K562 (cell line): ENCODE measurements around the gene KLHL35. TPM values are rescaled to one million over a fixed set of nuclear protein-coding genes. Genes with fewer than 3 reads are reported as not detected.
A peak's percentile ranks its signal among the peaks of the same experiment; 100 is the strongest.

Experiments used
- BCOR ChIP-seq: fragments of 450-650 bp; IDR thresholded peaks from 2 replicates; pipeline ENCODE4 v1.6.1; 2016
- FOXJ2 ChIP-seq: fragments of 200-800 bp; sonication (Bioruptor generic); IDR thresholded peaks from 2 replicates; pipeline ENCODE4 v1.6.1; 2016; ENCODE audit warnings: missing genetic modification characterization, missing compliant biosample characterization
- FOXO4 ChIP-seq: fragments of 450-650 bp; formaldehyde crosslinking; IDR thresholded peaks from 2 replicates; pipeline ENCODE4 v1.4.0; 2020; ENCODE audit warnings: mild to moderate bottlenecking, moderate library complexity
- HDAC3 ChIP-seq: fragments of 450-650 bp; IDR thresholded peaks from 2 replicates; pipeline ENCODE4 v1.6.1; 2018; ENCODE audit warnings: borderline replicate concordance, mild to moderate bottlenecking, moderate library complexity; ENCODE audit not compliant: partially characterized antibody
- HNRNPUL1 ChIP-seq: fragments of 200-400 bp; formaldehyde crosslinking; IDR thresholded peaks from 2 replicates; pipeline ENCODE4 v1.6.1; 2017; ENCODE audit warnings: low read length
- PBX2 ChIP-seq, 2 experiments: IDR thresholded peaks in 1 of 2; conservative IDR thresholded peaks in 1 of 2; 2 replicates each; pipeline ENCODE4 v1.6.1; 2016; ENCODE audit warnings: low read depth in 2 of 2, mild to moderate bottlenecking in 1 of 2, missing compliant biosample characterization in 1 of 2, missing genetic modification characterization in 1 of 2, moderate library complexity in 1 of 2
- PTBP1 ChIP-seq: fragments of 200-400 bp; formaldehyde crosslinking; IDR thresholded peaks from 2 replicates; pipeline ENCODE4 v1.6.1; 2017; ENCODE audit warnings: low read depth, low read length
- PYGO2 ChIP-seq: fragments of 450-650 bp; IDR thresholded peaks from 2 replicates; pipeline ENCODE4 v1.6.1; 2016; ENCODE audit warnings: mild to moderate bottlenecking, missing genetic modification characterization, moderate library complexity, missing compliant biosample characterization
- RAD51 ChIP-seq: fragments of 450-650 bp; IDR thresholded peaks from 2 replicates; pipeline ENCODE4 v1.7.1; 2016; ENCODE audit warnings: low read depth, mild to moderate bottlenecking, borderline replicate concordance
- SMARCA5 ChIP-seq: fragments of 450-650 bp; IDR thresholded peaks from 2 replicates; pipeline ENCODE4 v1.6.1; 2016
- THAP7 ChIP-seq: fragments of 250-450 bp; sonication (Bioruptor Pico); IDR thresholded peaks from 2 replicates; pipeline ENCODE4 v1.5.0; 2021
- THRAP3 ChIP-seq: fragments of 450-650 bp; IDR thresholded peaks from 2 replicates; pipeline ENCODE4 v1.6.1; 2016; ENCODE audit warnings: mild to moderate bottlenecking, inconsistent platforms, borderline replicate concordance
- ZKSCAN8 ChIP-seq: fragments of 200-800 bp; sonication (Bioruptor generic); IDR thresholded peaks from 2 replicates; pipeline ENCODE4 v1.6.1; 2016; ENCODE audit warnings: missing genetic modification characterization, missing compliant biosample characterization
- ZNF121 ChIP-seq: sonication (generic); formaldehyde crosslinking; conservative IDR thresholded peaks from 2 replicates; pipeline ENCODE4 v1.8.0; 2022; ENCODE audit warnings: missing genetic modification reagents
- ZNF592 ChIP-seq: fragments of 450-650 bp; IDR thresholded peaks from 2 replicates; pipeline ENCODE4 v1.6.1; 2017; ENCODE audit warnings: antibody characterized with exemption, mild to moderate bottlenecking
- ZNF830 ChIP-seq: fragments of 250-450 bp; sonication (Bioruptor Pico); IDR thresholded peaks from 2 replicates; pipeline ENCODE4 v1.5.0; 2021; ENCODE audit warnings: mild to moderate bottlenecking
- polyA plus RNA-seq, 8 experiments: library from polyadenylated mRNA; depleted of rRNA in 4 of 8; stranded (reverse) in 5 of 8; unstranded in 3 of 8; fragments of >200 nt; fragmentation: Nextera tagmentation in 2 of 8; fragmentation: Illumina TruSeq in 1 of 8; extraction: Ambion mirVana in 2 of 8; extraction: Trizol in 1 of 8; gene quantifications; 2 replicates each; pipeline versions ENCODE4 v1.2.1 to v1.2.3, GENCODE V29; 2011 to 2014; ENCODE audit warnings: inconsistent platforms in 1 of 8, missing spikeins in 1 of 8
- total RNA-seq, 7 experiments: library from RNA; depleted of rRNA in 6 of 7; stranded (reverse); fragments of >200 nt in 6 of 7; fragmentation: Illumina TruSeq in 2 of 7; extraction: Trizol in 2 of 7; gene quantifications; 2 replicates each; pipeline versions ENCODE4 v1.2.1 to v1.2.3, GENCODE V29; 2011 to 2021; ENCODE audit warnings: low replicate concordance in 1 of 7

The KLHL35 gene
- total and polyA plus RNA-seq, 9 of the 15 experiments (the other 6 are each of a cell fraction or from before 2014, with no cell fraction given) = not detected

- TF ChIP-seq FOXO4 (CRISPR knock-in tag) (no peak), HNRNPUL1 (no peak), ZNF592 (no peak), PBX2 (CRISPR knock-in tag; IDR thresholded peaks at IDR 0.05; ENCODE audit: low read depth) (no peak), PBX2 (tag; conservative IDR thresholded peaks at IDR 0.05; ENCODE audit: low read depth) (no peak), BCOR (0 out of 2 replicates have a peak, but pooled peaks have one; percentile 16), PTBP1 (no peak), SMARCA5 (no peak), THAP7 (CRISPR knock-in tag) (no peak), FOXJ2 (tag) (no peak; the same call in 1 of the 2 replicates), RAD51 (no peak), ZNF830 (CRISPR knock-in tag) (no peak), PYGO2 (tag) (peak; percentile 29; the same call in 1 of the 2 replicates), HDAC3 (peak; percentile 59), ZNF121 (CRISPR knock-in tag) (no peak), ZKSCAN8 (CRISPR knock-in tag) (peak; percentile 75; the same call in 1 of the 2 replicates), THRAP3 (no peak)
Observed at GRCh38 chr11:75406338-75406777, 26.6 kb downstream of the KLHL35 start (continued).
